ENCODE data around the gene KLC1.

Gene KLC1

DNA sequence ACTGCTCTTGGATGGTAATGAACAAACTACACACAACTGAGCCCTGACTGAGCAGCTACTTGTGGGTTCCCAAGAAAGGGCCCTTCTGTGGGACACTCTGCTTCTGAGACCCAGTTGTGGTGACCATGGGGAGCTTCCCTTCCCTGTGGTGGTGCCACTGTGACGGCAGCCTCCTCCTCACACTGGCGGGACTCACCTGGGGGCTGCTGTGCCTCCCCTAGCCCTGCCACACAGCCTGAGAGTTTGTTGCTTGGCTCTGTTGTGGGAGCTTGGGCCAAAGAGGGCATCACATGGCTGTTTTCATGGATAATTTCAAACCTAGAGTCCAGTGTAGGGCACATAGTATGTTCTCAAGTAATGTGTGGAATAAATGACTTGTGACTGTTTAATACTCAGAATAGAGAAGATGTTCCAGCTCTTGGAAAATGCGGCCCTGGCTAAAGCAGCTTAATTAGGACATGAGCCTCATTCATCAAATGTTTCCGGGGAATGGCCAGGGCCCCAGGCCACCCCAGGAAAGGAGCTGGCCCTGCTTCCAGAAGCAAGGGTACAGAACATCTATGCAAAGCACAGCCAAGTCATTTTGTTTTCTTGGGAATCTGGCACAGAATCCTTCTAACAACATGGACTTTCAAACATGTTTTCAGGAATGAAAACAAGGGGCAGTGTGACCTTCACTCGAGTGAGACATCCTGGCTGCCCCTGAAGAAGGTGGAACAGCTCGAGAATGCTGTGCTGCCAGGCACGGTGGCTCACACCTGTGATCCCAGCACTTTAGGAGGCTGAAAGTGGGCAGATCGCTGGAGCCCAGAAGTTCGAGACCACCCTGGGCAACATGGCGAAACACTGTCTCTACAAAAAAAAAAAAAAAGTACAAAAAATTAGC, 107.8 kb downstream of the KLC1 start:
- no peak overlapping the region for H2BK15ac ChIP-seq (ENCODE audit: low read length)
- H2BK12ac ChIP-seq (ENCODE audit: low read length): no peak overlapping the region
- H3K4me3 ChIP-seq (ENCODE audit: low read length in 2 of 2): no peak overlapping the region
- H2BK120ac ChIP-seq (ENCODE audit: low read depth, low read length): no peak overlapping the region
- H3K27ac ChIP-seq (replicated peaks; ENCODE audit: low read length): no peak overlapping the region
- no peak overlapping the region for H4K8ac ChIP-seq (ENCODE audit: low read depth, low read length)
- H3K36me3 ChIP-seq (replicated peaks in 1 of 2; ENCODE audit: control insufficient read depth in 2 of 2, insufficient read depth in 2 of 2, low read length in 2 of 2): peaks cover 18 to 32% of the 10 kb centered on the region in 2 donors
- H3K4ac ChIP-seq (ENCODE audit: low read length): no peak overlapping the region
- no peaks in the 10 kb centered on the region for H3K27me3 ChIP-seq (ENCODE audit: control insufficient read depth in 3 of 3, insufficient read depth in 3 of 3, low read depth in 1 of 3, low read length in 3 of 3)
- H2BK5ac ChIP-seq (ENCODE audit: low read length): no peak overlapping the region
- no peak overlapping the region for H3K23ac ChIP-seq (ENCODE audit: low read depth, low read length, poor library complexity)
- no peak overlapping the region for H4K91ac ChIP-seq (ENCODE audit: low read depth, low read length, poor library complexity)
- H3K9ac ChIP-seq (ENCODE audit: low read depth, low read length, poor library complexity): peak overlapping the region; percentile 26
- peaks cover 4% of the 10 kb centered on the region for H3K79me1 ChIP-seq (ENCODE audit: low read depth, low read length)
- H3K4me1 ChIP-seq (ENCODE audit: control insufficient read depth in 2 of 2, insufficient read depth in 1 of 2, low read depth in 1 of 2, low read length in 2 of 2): peaks cover 0 to 2% of the 10 kb centered on the region in 2 donors
- H3K4me2 ChIP-seq (ENCODE audit: insufficient read depth, low read length, poor library complexity, severe bottlenecking): no peak overlapping the region
- no peak overlapping the region for H3K18ac ChIP-seq (ENCODE audit: low read length)
- no peaks in the 10 kb centered on the region for H3K9me3 ChIP-seq (replicated peaks in 1 of 2; ENCODE audit: control insufficient read depth in 2 of 2, insufficient read depth in 1 of 2, low read depth in 1 of 2, low read length in 2 of 2)
- no peak overlapping the region for H3K14ac ChIP-seq (ENCODE audit: low read length)
- DNase-seq (ENCODE audit: low spot score): no peak
- WGBS, 2 donors (ENCODE audit: extremely low coverage in 2 of 2, insufficient read length in 2 of 2, insufficient replicate concordance in 1 of 2): no CpG with 5 or more reads among the region's 10 CpGs
- no peak overlapping the region for H2AFZ ChIP-seq (ENCODE audit: low read length)
- H2AK5ac ChIP-seq (ENCODE audit: low read depth, low read length): no peak overlapping the region

DNA sequence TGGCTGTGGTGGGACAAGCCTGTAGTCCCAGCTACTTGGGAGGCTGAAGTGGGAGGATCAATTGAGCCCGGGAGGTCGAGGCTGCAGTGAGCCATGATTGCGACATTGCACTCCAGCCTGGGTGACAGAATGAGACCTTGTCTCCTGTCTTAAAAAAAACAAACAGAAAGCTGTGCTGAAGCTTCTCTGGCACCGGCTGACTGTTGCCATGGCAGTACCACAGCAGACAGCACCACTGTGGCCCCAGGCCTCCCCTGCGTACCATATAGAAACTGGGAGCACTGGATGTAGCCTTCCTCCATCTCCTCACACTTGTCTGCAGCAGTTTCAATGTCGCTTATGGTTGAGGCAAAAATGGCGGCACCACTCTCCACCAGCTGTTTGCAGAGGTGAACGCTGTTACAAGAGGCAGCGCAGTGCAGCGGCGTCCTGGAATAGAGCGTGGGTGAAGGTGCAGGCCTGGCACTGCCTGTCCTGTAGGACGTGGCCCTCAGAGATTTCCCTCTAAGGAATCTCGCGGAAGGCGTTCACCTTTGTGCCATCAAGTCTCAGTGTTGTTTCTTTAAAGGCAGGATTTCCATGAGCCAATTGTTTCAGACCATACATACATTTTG, 108.5 kb downstream of the KLC1 start:
- Histone ChIP-seq H2BK15ac (ENCODE audit: low read length) (no peak overlapping the region), H3K4ac (ENCODE audit: low read length) (no peak overlapping the region), H2AFZ (ENCODE audit: low read length) (no peak overlapping the region), H3K9me3 (replicated peaks in 1 of 2; ENCODE audit: control insufficient read depth in 2 of 2, insufficient read depth in 1 of 2, low read depth in 1 of 2, low read length in 2 of 2) (no peaks in the 10 kb centered on the region), H2BK12ac (ENCODE audit: low read length) (no peak overlapping the region), H3K18ac (ENCODE audit: low read length) (peak overlapping the region; percentile 58), H3K23ac (ENCODE audit: low read depth, low read length, poor library complexity) (no peak overlapping the region), H3K9ac (ENCODE audit: low read depth, low read length, poor library complexity) (no peak overlapping the region), H4K8ac (ENCODE audit: low read depth, low read length) (no peak overlapping the region), H3K4me1 (ENCODE audit: control insufficient read depth in 2 of 2, insufficient read depth in 1 of 2, low read depth in 1 of 2, low read length in 2 of 2) (peaks cover 0 to 2% of the 10 kb centered on the region in 2 donors), H2BK5ac (ENCODE audit: low read length) (no peak overlapping the region), H3K14ac (ENCODE audit: low read length) (no peak overlapping the region), H3K79me1 (ENCODE audit: low read depth, low read length) (peaks cover 4% of the 10 kb centered on the region), H3K4me2 (ENCODE audit: insufficient read depth, low read length, poor library complexity, severe bottlenecking) (no peak overlapping the region), H2AK5ac (ENCODE audit: low read depth, low read length) (no peak overlapping the region), H3K27ac (replicated peaks; ENCODE audit: low read length) (no peak overlapping the region), H3K4me3 (ENCODE audit: low read length in 2 of 2) (no peak overlapping the region), H3K36me3 (replicated peaks in 1 of 2; ENCODE audit: control insufficient read depth in 2 of 2, insufficient read depth in 2 of 2, low read length in 2 of 2) (peaks cover 12 to 25% of the 10 kb centered on the region in 2 donors), H3K27me3 (ENCODE audit: control insufficient read depth in 3 of 3, insufficient read depth in 3 of 3, low read depth in 1 of 3, low read length in 3 of 3) (no peaks in the 10 kb centered on the region), H2BK120ac (ENCODE audit: low read depth, low read length) (no peak overlapping the region), H4K91ac (ENCODE audit: low read depth, low read length, poor library complexity) (no peak overlapping the region)
- no peak for DNase-seq (ENCODE audit: low spot score)
- WGBS, 2 donors (ENCODE audit: extremely low coverage in 2 of 2, insufficient read length in 2 of 2, insufficient replicate concordance in 1 of 2): no CpG with 5 or more reads among the region's 16 CpGs

DNA sequence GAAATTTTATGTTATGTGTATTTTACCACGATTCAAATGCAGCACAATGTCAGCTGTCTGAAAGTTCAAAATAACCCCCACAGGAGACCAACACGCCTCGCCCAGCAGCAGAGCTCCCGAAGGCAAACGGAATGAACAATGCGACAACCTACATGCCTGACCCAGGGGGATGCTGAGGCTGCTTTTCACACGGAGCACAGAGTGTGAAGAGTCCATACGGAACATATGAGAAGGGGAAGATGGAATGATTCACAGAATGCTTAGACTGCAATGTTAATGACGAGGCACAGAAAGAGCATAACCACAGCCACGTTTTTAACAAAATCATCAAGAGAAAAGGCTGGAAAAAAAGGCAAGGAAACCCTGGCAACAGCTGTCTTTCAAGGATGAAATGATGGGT, 109.2 kb downstream of the KLC1 start:
- H3K79me1 ChIP-seq (ENCODE audit: low read depth, low read length): peaks cover 4% of the 10 kb centered on the region
- H3K27me3 ChIP-seq (ENCODE audit: control insufficient read depth in 3 of 3, insufficient read depth in 3 of 3, low read depth in 1 of 3, low read length in 3 of 3): no peaks in the 10 kb centered on the region
- no peak overlapping the region for H2BK12ac ChIP-seq (ENCODE audit: low read length)
- H3K4ac ChIP-seq (ENCODE audit: low read length): no peak overlapping the region
- H3K4me3 ChIP-seq (ENCODE audit: low read length in 2 of 2): no peak overlapping the region
- no peak overlapping the region for H3K23ac ChIP-seq (ENCODE audit: low read depth, low read length, poor library complexity)
- WGBS, 2 donors (ENCODE audit: extremely low coverage in 2 of 2, insufficient read length in 2 of 2, insufficient replicate concordance in 1 of 2): no CpG with 5 or more reads among the region's 10 CpGs
- no peak overlapping the region for H2BK120ac ChIP-seq (ENCODE audit: low read depth, low read length)
- no peak overlapping the region for H3K14ac ChIP-seq (ENCODE audit: low read length)
- H2BK5ac ChIP-seq (ENCODE audit: low read length): no peak overlapping the region
- no peak overlapping the region for H3K9ac ChIP-seq (ENCODE audit: low read depth, low read length, poor library complexity)
- H3K36me3 ChIP-seq (replicated peaks in 1 of 2; ENCODE audit: control insufficient read depth in 2 of 2, insufficient read depth in 2 of 2, low read length in 2 of 2): peaks cover 8 to 18% of the 10 kb centered on the region in 2 donors
- H2AK5ac ChIP-seq (ENCODE audit: low read depth, low read length): no peak overlapping the region
- no peaks in the 10 kb centered on the region for H3K9me3 ChIP-seq (replicated peaks in 1 of 2; ENCODE audit: control insufficient read depth in 2 of 2, insufficient read depth in 1 of 2, low read depth in 1 of 2, low read length in 2 of 2)
- no peak overlapping the region for H4K8ac ChIP-seq (ENCODE audit: low read depth, low read length)
- no peak overlapping the region for H3K4me2 ChIP-seq (ENCODE audit: insufficient read depth, low read length, poor library complexity, severe bottlenecking)
- H3K27ac ChIP-seq (replicated peaks; ENCODE audit: low read length): no peak overlapping the region
- no peak for DNase-seq (ENCODE audit: low spot score)
- peaks cover 0 to 2% of the 10 kb centered on the region in 2 donors for H3K4me1 ChIP-seq (ENCODE audit: control insufficient read depth in 2 of 2, insufficient read depth in 1 of 2, low read depth in 1 of 2, low read length in 2 of 2)
- no peak overlapping the region for H3K18ac ChIP-seq (ENCODE audit: low read length)
- no peak overlapping the region for H4K91ac ChIP-seq (ENCODE audit: low read depth, low read length, poor library complexity)
- H2BK15ac ChIP-seq (ENCODE audit: low read length): no peak overlapping the region
- H2AFZ ChIP-seq (ENCODE audit: low read length): no peak overlapping the region

DNA sequence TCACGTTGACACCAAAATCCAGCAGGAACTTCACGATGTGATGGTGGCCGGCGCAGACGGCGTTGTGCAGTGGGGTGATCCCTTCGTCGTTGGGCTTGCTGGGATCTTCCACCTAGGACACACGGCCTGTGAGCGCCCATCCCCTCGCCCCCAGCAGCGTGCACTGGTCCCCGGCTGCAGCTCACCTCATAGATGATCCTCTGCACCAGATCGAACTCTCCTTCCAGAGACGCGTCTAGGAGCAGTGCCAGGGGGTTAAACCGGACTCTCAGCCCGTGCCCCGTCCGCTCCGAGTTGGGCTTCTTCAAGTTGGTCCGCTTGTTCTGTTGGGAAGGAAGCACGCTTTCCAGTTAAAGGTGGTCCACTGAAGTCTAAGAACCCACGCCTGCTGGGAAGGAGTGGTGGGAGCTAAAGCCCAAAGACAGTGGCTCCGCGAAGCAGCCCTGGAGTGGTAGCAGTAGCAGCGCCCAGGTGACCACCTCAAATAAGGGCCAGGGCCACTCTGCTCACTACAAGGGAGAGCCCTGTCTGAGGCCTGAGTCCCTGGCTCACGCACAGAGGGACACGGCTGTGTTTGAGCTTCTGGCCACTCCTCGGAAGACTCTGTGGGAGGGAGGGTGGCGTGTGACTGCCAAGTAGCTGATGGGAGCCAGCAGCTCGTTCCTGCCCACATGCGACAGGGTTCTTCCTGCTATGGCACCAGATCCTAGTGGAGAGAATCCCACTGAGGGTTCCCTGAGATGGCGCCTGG, 109.9 kb downstream of the KLC1 start:
- WGBS, 2 donors (ENCODE audit: extremely low coverage in 2 of 2, insufficient read length in 2 of 2, insufficient replicate concordance in 1 of 2): no CpG with 5 or more reads among the region's 34 CpGs
- Histone ChIP-seq H3K27me3 (ENCODE audit: control insufficient read depth in 3 of 3, insufficient read depth in 3 of 3, low read depth in 1 of 3, low read length in 3 of 3) (no peaks in the 10 kb centered on the region), H3K4me3 (ENCODE audit: low read length in 2 of 2) (no peak overlapping the region)

More for the DNA sequence above, 109.9 kb downstream of the KLC1 start:
- H3K4ac ChIP-seq (ENCODE audit: low read length): no peak overlapping the region
- peak overlapping the region; percentile 14 for H2BK5ac ChIP-seq (ENCODE audit: low read length)
- H4K91ac ChIP-seq (ENCODE audit: low read depth, low read length, poor library complexity): no peak overlapping the region
- peaks cover 4% of the 10 kb centered on the region for H3K79me1 ChIP-seq (ENCODE audit: low read depth, low read length)
- peaks cover 7 to 11% of the 10 kb centered on the region in 2 donors for H3K36me3 ChIP-seq (replicated peaks in 1 of 2; ENCODE audit: control insufficient read depth in 2 of 2, insufficient read depth in 2 of 2, low read length in 2 of 2)
- no peak overlapping the region for H2AK5ac ChIP-seq (ENCODE audit: low read depth, low read length)
- H2BK120ac ChIP-seq (ENCODE audit: low read depth, low read length): no peak overlapping the region
- H3K4me2 ChIP-seq (ENCODE audit: insufficient read depth, low read length, poor library complexity, severe bottlenecking): no peak overlapping the region
- no peak overlapping the region for H3K18ac ChIP-seq (ENCODE audit: low read length)
- H3K4me1 ChIP-seq (ENCODE audit: control insufficient read depth in 2 of 2, insufficient read depth in 1 of 2, low read depth in 1 of 2, low read length in 2 of 2): peaks cover 0 to 2% of the 10 kb centered on the region in 2 donors
- no peak for DNase-seq (ENCODE audit: low spot score)
- H3K9me3 ChIP-seq (replicated peaks in 1 of 2; ENCODE audit: control insufficient read depth in 2 of 2, insufficient read depth in 1 of 2, low read depth in 1 of 2, low read length in 2 of 2): no peaks in the 10 kb centered on the region
- no peak overlapping the region for H3K14ac ChIP-seq (ENCODE audit: low read length)
- H2AFZ ChIP-seq (ENCODE audit: low read length): no peak overlapping the region
- H3K23ac ChIP-seq (ENCODE audit: low read depth, low read length, poor library complexity): no peak overlapping the region
- no peak overlapping the region for H4K8ac ChIP-seq (ENCODE audit: low read depth, low read length)
- no peak overlapping the region for H2BK15ac ChIP-seq (ENCODE audit: low read length)
- no peak overlapping the region for H3K9ac ChIP-seq (ENCODE audit: low read depth, low read length, poor library complexity)
- H3K27ac ChIP-seq (replicated peaks; ENCODE audit: low read length): no peak overlapping the region
- H2BK12ac ChIP-seq (ENCODE audit: low read length): no peak overlapping the region

Measured in neuronal stem cell (in vitro differentiated cells).